Tibial nerve (tissue), 4 donors: Measurements from ENCODE around the gene PLLP. TPM values are rescaled to one million over a fixed set of nuclear protein-coding genes. Genes with fewer than 3 reads are reported as not detected.

Experiments used
- DNase-seq, 2 donors: peaks; one replicate each; pipeline ENCODE4 v3.0.0-alpha.2; 2019; ENCODE audit warnings: low spot score in 2 of 2
- H3K27ac ChIP-seq, 4 donors: fragments of 200-600 bp; sonication (generic) in 3 of 4; one replicate each; pipeline ENCODE4 v1.5.1; 2017 to 2019; ENCODE audit warnings: mild to moderate bottlenecking in 1 of 4
- H3K27me3 ChIP-seq, 2 donors: fragments of 200-600 bp; sonication (generic) in 1 of 2; one replicate each; pipeline versions ENCODE4 v1.5.1 to v1.6.0; 2017 to 2019
- H3K36me3 ChIP-seq, 3 donors: fragments of 200-600 bp; sonication (generic); one replicate each; pipeline ENCODE4 v1.5.1; 2018 to 2019
- H3K4me1 ChIP-seq, 4 donors: fragments of 200-600 bp; sonication (generic) in 3 of 4; one replicate each; pipeline ENCODE4 v1.5.1; 2017 to 2019
- H3K4me3 ChIP-seq, 4 donors: fragments of 200-600 bp; sonication (generic) in 3 of 4; one replicate each; pipeline ENCODE4 v1.5.1; 2017 to 2019; ENCODE audit warnings: mild to moderate bottlenecking in 1 of 4, moderate library complexity in 1 of 4
- H3K9me3 ChIP-seq, 4 donors: fragments of 200-600 bp; sonication (generic) in 3 of 4; one replicate each; pipeline ENCODE4 v1.5.1; 2017 to 2019
- EP300 ChIP-seq, 2 donors: sonication (generic); formaldehyde crosslinking; IDR thresholded peaks; one replicate each; pipeline ENCODE4 v1.6.1; 2017; ENCODE audit warnings: antibody characterized with exemption in 2 of 2, mild to moderate bottlenecking in 1 of 2
- POLR2A ChIP-seq, 2 donors: fragments of 450-650 bp; IDR thresholded peaks; one replicate each; pipeline ENCODE4 v1.6.1; 2017; ENCODE audit warnings: antibody characterized with exemption in 2 of 2, mild to moderate bottlenecking in 2 of 2, moderate library complexity in 2 of 2
- WGBS, 2 donors: methylation state at CpG; one replicate each; pipeline ENCODE4 v1.1.5; 2018; 5-methylcytosine and 5-hydroxymethylcytosine counted together
- total RNA-seq, 4 donors: library from RNA; depleted of rRNA; stranded (reverse); fragments of >200 nt; gene quantifications; one replicate each; pipeline ENCODE4 v1.1.0, GENCODE V29; 2016
- TF ChIP-seq, protein P1 (sequence below), 5 experiments: fragments of 200-600 bp in 3 of 5; fragments of 450-650 bp in 2 of 5; sonication (generic) in 3 of 5; IDR thresholded peaks; one replicate each; pipeline ENCODE4 v1.5.1; 2016 to 2019; ENCODE audit warnings: antibody characterized with exemption in 5 of 5, mild to moderate bottlenecking in 3 of 5, moderate library complexity in 2 of 5

PLLP gene
- total RNA-seq, 4 donors from 2014 or later, result 162 to 363 (median 321) TPM

DNA sequence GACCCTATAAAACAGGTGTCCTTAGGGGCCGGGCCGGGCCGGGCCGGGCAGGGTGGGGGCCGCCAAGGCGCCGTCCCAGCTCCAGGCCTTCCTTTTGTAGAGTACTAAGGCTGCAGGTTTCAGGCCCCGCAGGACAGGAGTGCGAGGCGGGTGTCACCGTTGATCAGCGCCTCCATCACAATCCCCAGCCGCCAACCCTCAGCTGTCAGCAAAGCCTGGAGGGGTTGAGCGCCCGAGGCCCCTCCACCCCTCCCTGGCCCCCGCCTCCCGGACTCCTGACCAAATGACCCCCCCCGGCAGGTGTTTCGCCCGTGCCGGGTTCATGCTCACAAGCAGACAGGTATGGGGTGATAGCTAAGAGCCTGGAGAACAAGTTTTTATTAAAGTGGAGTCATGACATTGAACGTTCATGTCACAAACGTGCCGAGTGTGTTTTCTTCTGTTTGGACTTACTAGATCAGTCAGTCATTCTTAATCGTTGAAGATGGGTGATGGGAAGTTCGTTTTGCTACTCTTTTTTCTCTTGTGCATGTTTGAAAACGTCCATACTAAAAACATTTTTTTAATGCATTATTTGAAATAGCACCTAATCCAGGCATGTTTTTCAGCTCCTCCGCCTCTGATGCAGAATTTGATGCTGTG, 38.9 kb downstream of the PLLP start:
- Histone ChIP-seq H3K4me3 (peak overlapping the region; percentile 72 to 94 (median 76)), H3K4me1 (peaks cover 0 to 26% (median 4%) of the 10 kb centered on the region in 4 donors), H3K9me3 (no peaks in the 10 kb centered on the region), H3K27me3 (no peaks in the 10 kb centered on the region), H3K36me3 (peaks cover 0 to 34% (median 11%) of the 10 kb centered on the region in 3 donors), H3K27ac (peak overlapping the region; percentile 77 to 97 (median 93))
- WGBS, 2 donors, result 3 to 7% methylated on average over 12 to 28 of the region's 28 CpGs
- TF ChIP-seq, protein P1, sequence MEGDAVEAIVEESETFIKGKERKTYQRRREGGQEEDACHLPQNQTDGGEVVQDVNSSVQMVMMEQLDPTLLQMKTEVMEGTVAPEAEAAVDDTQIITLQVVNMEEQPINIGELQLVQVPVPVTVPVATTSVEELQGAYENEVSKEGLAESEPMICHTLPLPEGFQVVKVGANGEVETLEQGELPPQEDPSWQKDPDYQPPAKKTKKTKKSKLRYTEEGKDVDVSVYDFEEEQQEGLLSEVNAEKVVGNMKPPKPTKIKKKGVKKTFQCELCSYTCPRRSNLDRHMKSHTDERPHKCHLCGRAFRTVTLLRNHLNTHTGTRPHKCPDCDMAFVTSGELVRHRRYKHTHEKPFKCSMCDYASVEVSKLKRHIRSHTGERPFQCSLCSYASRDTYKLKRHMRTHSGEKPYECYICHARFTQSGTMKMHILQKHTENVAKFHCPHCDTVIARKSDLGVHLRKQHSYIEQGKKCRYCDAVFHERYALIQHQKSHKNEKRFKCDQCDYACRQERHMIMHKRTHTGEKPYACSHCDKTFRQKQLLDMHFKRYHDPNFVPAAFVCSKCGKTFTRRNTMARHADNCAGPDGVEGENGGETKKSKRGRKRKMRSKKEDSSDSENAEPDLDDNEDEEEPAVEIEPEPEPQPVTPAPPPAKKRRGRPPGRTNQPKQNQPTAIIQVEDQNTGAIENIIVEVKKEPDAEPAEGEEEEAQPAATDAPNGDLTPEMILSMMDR (IDR thresholded peaks at IDR 0.05), result no peak
- no peak for TF ChIP-seq EP300 (IDR thresholded peaks at IDR 0.05)
- TF ChIP-seq POLR2A (IDR thresholded peaks at IDR 0.05), result no peak
- peak in 1 of 2 donors; percentile 39 for DNase-seq

DNA sequence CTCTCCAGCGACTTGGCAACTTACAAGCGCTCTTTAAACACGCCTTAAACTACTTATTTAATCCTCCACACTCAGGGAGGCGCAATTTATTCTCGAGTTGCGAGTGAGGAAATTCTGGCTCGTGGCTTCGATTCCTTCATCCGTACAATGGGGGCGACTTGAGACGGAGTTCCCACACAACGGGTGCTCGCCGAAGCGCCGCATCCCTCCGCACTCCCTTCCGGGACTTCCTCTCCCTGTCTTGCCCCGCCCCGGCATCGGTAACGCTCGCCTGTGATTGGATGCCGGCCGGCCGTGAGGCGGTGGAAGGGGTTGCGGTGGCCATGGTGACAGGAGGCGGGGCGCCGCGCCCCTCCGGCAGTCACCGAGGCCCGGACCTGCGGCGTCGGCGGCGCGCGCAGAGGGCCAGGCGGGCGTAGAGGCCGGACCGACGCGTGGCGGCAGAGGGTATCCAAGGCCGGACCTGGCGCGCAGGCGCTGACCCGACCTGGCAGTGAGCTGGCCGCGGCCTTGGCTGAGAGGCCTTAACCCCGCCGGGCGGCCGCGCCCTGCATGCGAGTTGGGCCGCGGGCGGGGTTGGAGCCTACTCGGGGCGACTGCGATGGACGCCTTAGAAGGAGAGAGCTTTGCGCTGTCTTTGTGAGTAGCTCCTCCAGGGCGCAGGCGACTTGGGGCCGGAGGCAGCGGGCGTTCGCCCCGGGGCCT, 39.6 kb downstream of the PLLP start, which contains the start of gene ARL2BP:
Gene ARL2BP, plus strand, starts transcription at position 493 of the 705 bp plus-strand sequence. Its CDS starts 109 bp downstream, at position 602.
- TF ChIP-seq EP300 (IDR thresholded peaks at IDR 0.05) (peak; percentile 65 to 90), POLR2A (IDR thresholded peaks at IDR 0.05) (peak; percentile 63 to 87)
- TF ChIP-seq, protein P1 (IDR thresholded peaks at IDR 0.05), result peak in 4 of 5 experiments; percentile 24 to 56 (median 31)
- WGBS, 2 donors, result 0 to 1% methylated on average over 28 to 58 of the region's 77 CpGs

DNA sequence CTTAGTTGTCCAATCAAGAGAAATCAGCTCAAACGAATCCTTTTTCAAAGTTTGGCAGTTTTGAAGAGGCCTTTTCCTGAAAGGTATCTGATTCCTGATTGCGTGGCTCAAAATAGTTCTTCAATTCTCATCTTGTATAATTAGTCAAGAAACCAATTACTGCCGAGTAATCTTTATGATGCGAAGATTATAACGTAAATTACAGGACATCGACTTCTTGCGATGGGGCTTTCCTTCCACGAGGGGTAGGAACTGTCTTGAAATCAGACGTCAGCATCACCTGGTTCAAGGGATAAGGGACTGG, 40.1 kb downstream of the PLLP start:
- Histone ChIP-seq H3K4me3 (peak overlapping the region; percentile 35 to 79 (median 72)), H3K27me3 (no peaks in the 10 kb centered on the region), H3K27ac (peak overlapping the region; percentile 77 to 97 (median 93)), H3K4me1 (peaks cover 0 to 26% (median 4%) of the 10 kb centered on the region in 4 donors), H3K36me3 (peaks cover 0 to 22% (median 11%) of the 10 kb centered on the region in 3 donors), H3K9me3 (no peaks in the 10 kb centered on the region)
- DNase-seq, result no peak
- TF ChIP-seq EP300 (IDR thresholded peaks at IDR 0.05) (no peak), POLR2A (IDR thresholded peaks at IDR 0.05) (no peak)
- TF ChIP-seq, protein P1 (IDR thresholded peaks at IDR 0.05), result no peak
- WGBS, 2 donors, result 6 to 11% methylated on average over 9 of the region's 9 CpGs

More for the DNA sequence above, 39.6 kb downstream of the PLLP start, which contains the start of gene ARL2BP:
- no peaks in the 10 kb centered on the region for H3K9me3 ChIP-seq
- no peaks in the 10 kb centered on the region for H3K27me3 ChIP-seq
- H3K27ac ChIP-seq, result peak within 1 kb of the TSS; percentile 77 to 97 (median 93)
- DNase-seq, result peak; percentile 95 to 97
- H3K4me3 ChIP-seq, result peak within 1 kb of the TSS; percentile 72 to 94 (median 76)
- peaks cover 0 to 27% (median 11%) of the 10 kb centered on the region in 3 donors for H3K36me3 ChIP-seq
- peaks cover 0 to 26% (median 4%) of the 10 kb centered on the region in 4 donors for H3K4me1 ChIP-seq

DNA sequence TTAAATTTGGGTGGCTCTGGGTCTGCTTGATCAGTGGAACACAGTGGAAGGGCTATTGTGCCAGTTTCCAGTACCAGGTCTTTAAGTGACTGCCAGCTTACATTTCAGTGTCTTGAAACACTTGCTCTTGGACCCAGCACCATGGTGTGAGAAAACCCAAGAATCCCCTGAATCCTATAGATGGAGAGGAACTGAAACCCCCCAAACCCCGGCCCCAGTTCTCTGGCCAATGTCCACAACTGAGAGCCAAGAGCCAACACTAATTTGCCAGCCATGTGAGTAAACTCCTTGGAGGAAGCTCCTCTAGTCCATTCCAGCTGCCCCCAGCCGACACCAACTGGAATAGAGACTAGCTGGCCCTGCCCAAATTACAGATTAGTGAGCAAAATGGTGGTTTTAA, 41.8 kb downstream of the PLLP start:
- no peaks in the 10 kb centered on the region for H3K27me3 ChIP-seq
- DNase-seq, result no peak
- no peak for TF ChIP-seq EP300 (IDR thresholded peaks at IDR 0.05)
- TF ChIP-seq, protein P1 (IDR thresholded peaks at IDR 0.05), result no peak
- no peak for TF ChIP-seq POLR2A (IDR thresholded peaks at IDR 0.05)
- H3K36me3 ChIP-seq, result peaks cover 0 to 18% (median 0%) of the 10 kb centered on the region in 3 donors
- no peak overlapping the region for H3K27ac ChIP-seq
- H3K4me1 ChIP-seq, result peaks cover 0 to 24% (median 4%) of the 10 kb centered on the region in 4 donors
- H3K4me3 ChIP-seq, result no peak overlapping the region
- whole genome bisulfite sequencing, 2 donors, result 84 to 90% methylated on average over 2 of the region's 2 CpGs
- no peaks in the 10 kb centered on the region for H3K9me3 ChIP-seq

DNA sequence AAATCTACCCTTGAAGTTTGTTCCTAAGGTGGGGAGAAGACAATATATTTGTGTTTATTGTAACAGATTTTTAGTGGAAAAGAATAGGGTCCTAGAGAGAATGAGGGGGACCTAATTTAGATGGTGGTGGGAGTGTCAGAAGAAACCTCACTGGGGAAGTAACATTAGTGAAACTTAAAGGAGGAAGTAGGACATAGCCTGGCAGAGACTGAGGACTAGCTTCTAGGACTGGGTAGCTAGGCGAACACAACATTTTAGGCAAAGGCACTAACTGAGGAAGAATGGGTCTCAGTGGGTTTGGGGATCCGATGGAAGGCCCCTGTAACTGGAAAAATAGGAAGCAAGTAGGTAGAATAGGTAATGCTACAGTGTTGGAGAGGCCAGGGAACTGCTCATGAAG, 43.6 kb downstream of the PLLP start:
- TF ChIP-seq EP300 (IDR thresholded peaks at IDR 0.05), result no peak
- TF ChIP-seq POLR2A (IDR thresholded peaks at IDR 0.05), result no peak
- TF ChIP-seq, protein P1 (IDR thresholded peaks at IDR 0.05), result no peak
- no peak for DNase-seq
- Histone ChIP-seq H3K4me1 (peaks cover 0 to 7% (median 0%) of the 10 kb centered on the region in 4 donors), H3K27me3 (no peaks in the 10 kb centered on the region), H3K9me3 (no peaks in the 10 kb centered on the region), H3K27ac (no peak overlapping the region), H3K36me3 (peaks cover 0 to 27% (median 0%) of the 10 kb centered on the region in 3 donors), H3K4me3 (no peak overlapping the region)
- WGBS, 2 donors, result 74 to 92% methylated on average over 2 of the region's 2 CpGs
